GM23338 (cell line): ENCODE results near the gene MAP2K5. TPM values are rescaled to one million over a fixed set of nuclear protein-coding genes. Genes with fewer than 3 reads are reported as not detected.

Source experiments
- ATAC-seq: fragments of 200-7000 bp; cut with Tn5 transposase; 3 replicates; pipeline ENCODE4 v1.9.1; 2020
- DNase-seq: peaks from one replicate; pipeline ENCODE4 v3.0.0-alpha.2; 2015; ENCODE audit warnings: low spot score
- H2AFZ ChIP-seq: fragments of 200-600 bp; sonication (generic); 2 replicates; pipeline ENCODE4 v1.8.0; 2016; ENCODE audit warnings: antibody characterized with exemption, mild to moderate bottlenecking, moderate library complexity
- H3F3A ChIP-seq: fragments of 200-600 bp; sonication (generic); replicated peaks from 2 replicates; pipeline ENCODE4 v1.8.0; 2017; ENCODE audit warnings: antibody characterized with exemption, mixed run types, low read depth
- H3K27ac ChIP-seq: fragments of 200-600 bp; sonication (generic); 2 replicates; pipeline ENCODE4 v1.6.1; 2016; ENCODE audit warnings: low read depth
- H3K27me3 ChIP-seq: fragments of 200-600 bp; sonication (generic); 2 replicates; pipeline ENCODE4 v1.8.0; 2016; ENCODE audit warnings: mild to moderate bottlenecking, mixed run types, moderate library complexity; ENCODE audit not compliant: insufficient read depth
- H3K36me3 ChIP-seq: fragments of 200-600 bp; sonication (generic); 2 replicates; pipeline ENCODE4 v1.8.0; 2016; ENCODE audit warnings: mild to moderate bottlenecking; ENCODE audit not compliant: insufficient read depth
- H3K4me1 ChIP-seq: fragments of 200-600 bp; sonication (generic); 2 replicates; pipeline ENCODE4 v1.8.0; 2016; ENCODE audit warnings: mild to moderate bottlenecking, moderate library complexity; ENCODE audit not compliant: insufficient read depth
- H3K4me2 ChIP-seq: fragments of 200-600 bp; sonication (generic); 2 replicates; pipeline ENCODE4 v1.7.1; 2017; ENCODE audit warnings: mixed run types
- H3K4me3 ChIP-seq: fragments of 200-600 bp; sonication (generic); 2 replicates; pipeline ENCODE4 v1.6.1; 2016; ENCODE audit warnings: mixed run types
- H3K79me2 ChIP-seq: fragments of 200-600 bp; sonication (generic); replicated peaks from 2 replicates; pipeline ENCODE4 v1.8.0; 2017; ENCODE audit warnings: mild to moderate bottlenecking; ENCODE audit not compliant: insufficient read depth
- H3K9me2 ChIP-seq: fragments of 200-600 bp; sonication (generic); 2 replicates; pipeline ENCODE4 v1.8.0; 2017; ENCODE audit not compliant: insufficient read depth
- H4K20me1 ChIP-seq: fragments of 200-600 bp; sonication (generic); replicated peaks from 2 replicates; pipeline ENCODE4 v1.8.0; 2017; ENCODE audit warnings: mild to moderate bottlenecking; ENCODE audit not compliant: insufficient read depth
- H3K27ac Mint-ChIP-seq: 2 replicates; pipeline ENCODE4 v1.8.0; 2020; ENCODE audit warnings: inconsistent platforms, mild to moderate bottlenecking, moderate library complexity, mixed read lengths
- H3K27me3 Mint-ChIP-seq: 3 replicates; pipeline ENCODE4 v1.8.0; 2022; ENCODE audit warnings: low read depth, mild to moderate bottlenecking, moderate library complexity, mixed read lengths, inconsistent platforms; ENCODE audit not compliant: insufficient read depth, poor library complexity
- H3K36me3 Mint-ChIP-seq: 3 replicates; pipeline ENCODE4 v1.8.0; 2021; ENCODE audit warnings: low read depth, mild to moderate bottlenecking, inconsistent platforms, moderate library complexity, mixed read lengths
- H3K4me1 Mint-ChIP-seq: 3 replicates; pipeline ENCODE4 v1.8.0; 2020; ENCODE audit warnings: mild to moderate bottlenecking, inconsistent platforms, mixed read lengths
- H3K4me3 Mint-ChIP-seq: 3 replicates; pipeline ENCODE4 v1.8.0; 2021; ENCODE audit warnings: moderate library complexity, mild to moderate bottlenecking, inconsistent platforms, mixed read lengths
- H3K9me3 Mint-ChIP-seq: 3 replicates; pipeline ENCODE4 v1.8.0; 2020; ENCODE audit warnings: moderate library complexity, mild to moderate bottlenecking, inconsistent platforms, mixed read lengths
- CREB1 ChIP-seq: fragments of 250-450 bp; sonication (Bioruptor Pico); IDR thresholded peaks from 2 replicates; pipeline ENCODE4 v1.5.0; 2020; ENCODE audit warnings: low read depth, mild to moderate bottlenecking, moderate library complexity
- EZH2 ChIP-seq: fragments of 200-600 bp; sonication (generic); IDR thresholded peaks from one replicate; pipeline ENCODE4 v1.8.0; 2017; ENCODE audit warnings: antibody characterized with exemption, mild to moderate bottlenecking, low read depth; ENCODE audit not compliant: unreplicated experiment
- EZH2phosphoT487 ChIP-seq: fragments of 200-600 bp; sonication (generic); IDR thresholded peaks from one replicate; pipeline ENCODE4 v1.8.1; 2018; ENCODE audit warnings: antibody characterized with exemption; ENCODE audit not compliant: unreplicated experiment
- JUNB ChIP-seq: IDR thresholded peaks from one replicate; pipeline ENCODE4 v1.6.1; 2016; ENCODE audit warnings: antibody characterized with exemption; ENCODE audit not compliant: unreplicated experiment
- NANOG ChIP-seq: IDR thresholded peaks from 2 replicates; pipeline ENCODE4 v1.6.1; 2016; ENCODE audit warnings: antibody characterized with exemption, borderline replicate concordance
- POLR2AphosphoS5 ChIP-seq: IDR thresholded peaks from 2 replicates; pipeline ENCODE4 v1.6.1; 2016; ENCODE audit warnings: antibody characterized with exemption, low read depth
- STAT1 ChIP-seq: IDR thresholded peaks from one replicate; pipeline ENCODE4 v1.6.1; 2016; ENCODE audit warnings: antibody characterized with exemption; ENCODE audit not compliant: unreplicated experiment
- ZNF114 ChIP-seq: fragments of 250-450 bp; sonication (Bioruptor Pico); IDR thresholded peaks from 2 replicates; pipeline ENCODE4 v1.5.0; 2020; ENCODE audit warnings: mild to moderate bottlenecking, moderate library complexity
- ZNF331 ChIP-seq: fragments of 250-450 bp; sonication (Bioruptor Pico); IDR thresholded peaks from 2 replicates; pipeline ENCODE4 v1.5.0; 2020; ENCODE audit warnings: low read depth, mild to moderate bottlenecking, moderate library complexity
- polyA plus RNA-seq: library from polyadenylated mRNA; unstranded; fragments of >200 nt; fragmentation: Nextera tagmentation; extraction: Ambion mirVana; gene quantifications from 2 replicates; pipeline ENCODE4 v1.2.1, GENCODE V29; 2016
- total RNA-seq: library from RNA; depleted of rRNA; stranded (reverse); fragments of >200 nt; shearing (Covaris generic); gene quantifications from 2 replicates; pipeline ENCODE4 v1.2.3, GENCODE V29; 2014
- TF ChIP-seq, protein P1 (sequence below): IDR thresholded peaks from 2 replicates; pipeline ENCODE4 v1.6.1; 2016; ENCODE audit warnings: antibody characterized with exemption
- TF ChIP-seq, protein P2 (sequence below): fragments of 250-450 bp; sonication (Bioruptor Pico); IDR thresholded peaks from 2 replicates; pipeline ENCODE4 v1.5.0; 2020; ENCODE audit warnings: mild to moderate bottlenecking, moderate library complexity
- TF ChIP-seq, protein P3 (sequence below): IDR thresholded peaks from one replicate; pipeline ENCODE4 v1.6.1; 2018; ENCODE audit warnings: antibody characterized with exemption; ENCODE audit not compliant: unreplicated experiment
- TF ChIP-seq, protein P4 (sequence below), 2 experiments: fragments of 200-600 bp in 1 of 2; sonication (generic) in 1 of 2; conservative IDR thresholded peaks; 2 replicates each; pipeline versions ENCODE4 v1.5.1 to v1.6.1; 2016 to 2017; ENCODE audit warnings: antibody characterized with exemption in 2 of 2, low read depth in 2 of 2, mild to moderate bottlenecking in 2 of 2, moderate library complexity in 1 of 2

The MAP2K5 gene
- total and polyA plus RNA-seq, 2 experiments from 2014 or later = 6.5 to 13.6 TPM

DNA sequence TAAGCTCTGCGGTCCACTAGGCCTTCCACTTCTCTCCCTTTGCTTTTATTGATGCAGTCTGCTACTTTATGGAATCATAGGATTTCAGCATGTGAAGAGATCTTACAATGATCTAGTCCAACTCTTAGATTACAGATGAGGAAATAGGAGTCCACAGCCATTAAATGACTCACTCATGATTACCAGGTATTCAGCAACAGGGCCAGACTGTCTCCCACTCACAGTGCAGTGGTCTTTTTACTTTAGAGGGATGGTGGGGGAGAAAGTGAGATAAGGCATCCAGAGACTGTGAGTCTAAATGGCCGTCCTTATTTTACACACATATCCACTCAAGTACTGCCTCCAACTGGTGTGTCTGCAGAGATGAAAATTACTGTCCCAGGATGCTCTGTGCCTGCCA lies 194.3 kb downstream of the MAP2K5 start:
- no peak overlapping the region for H3K4me3 ChIP-seq
- no peaks in the 10 kb centered on the region for H3K27me3 ChIP-seq
- H3K36me3 ChIP-seq = no peaks in the 10 kb centered on the region
- no peaks in the 10 kb centered on the region for H3F3A ChIP-seq
- peaks cover 30% of the 10 kb centered on the region for H3K4me1 Mint-ChIP-seq
- H3K4me3 Mint-ChIP-seq = no peak overlapping the region
- no peak overlapping the region for H3K4me2 ChIP-seq
- ATAC-seq (no peak), DNase-seq (no peak)
- H3K27ac Mint-ChIP-seq = no peak overlapping the region
- H4K20me1 ChIP-seq = no peaks in the 10 kb centered on the region
- H3K27ac ChIP-seq = no peak overlapping the region
- H3K79me2 ChIP-seq = no peaks in the 10 kb centered on the region
- no peaks in the 10 kb centered on the region for H3K9me2 ChIP-seq
- peaks cover 1% of the 10 kb centered on the region for H3K27me3 Mint-ChIP-seq
- no peaks in the 10 kb centered on the region for H3K36me3 Mint-ChIP-seq
- no peaks in the 10 kb centered on the region for H3K9me3 Mint-ChIP-seq
- TF ChIP-seq ZNF331 (no peak), EZH2 (no peak), ZNF114 (no peak), NANOG (no peak), EZH2phosphoT487 (no peak), JUNB (no peak), CREB1 (CRISPR knock-in tag) (no peak), POLR2AphosphoS5 (no peak), STAT1 (no peak)
- TF ChIP-seq, protein P1, sequence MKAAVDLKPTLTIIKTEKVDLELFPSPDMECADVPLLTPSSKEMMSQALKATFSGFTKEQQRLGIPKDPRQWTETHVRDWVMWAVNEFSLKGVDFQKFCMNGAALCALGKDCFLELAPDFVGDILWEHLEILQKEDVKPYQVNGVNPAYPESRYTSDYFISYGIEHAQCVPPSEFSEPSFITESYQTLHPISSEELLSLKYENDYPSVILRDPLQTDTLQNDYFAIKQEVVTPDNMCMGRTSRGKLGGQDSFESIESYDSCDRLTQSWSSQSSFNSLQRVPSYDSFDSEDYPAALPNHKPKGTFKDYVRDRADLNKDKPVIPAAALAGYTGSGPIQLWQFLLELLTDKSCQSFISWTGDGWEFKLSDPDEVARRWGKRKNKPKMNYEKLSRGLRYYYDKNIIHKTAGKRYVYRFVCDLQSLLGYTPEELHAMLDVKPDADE = no peak
- TF ChIP-seq, protein P2, sequence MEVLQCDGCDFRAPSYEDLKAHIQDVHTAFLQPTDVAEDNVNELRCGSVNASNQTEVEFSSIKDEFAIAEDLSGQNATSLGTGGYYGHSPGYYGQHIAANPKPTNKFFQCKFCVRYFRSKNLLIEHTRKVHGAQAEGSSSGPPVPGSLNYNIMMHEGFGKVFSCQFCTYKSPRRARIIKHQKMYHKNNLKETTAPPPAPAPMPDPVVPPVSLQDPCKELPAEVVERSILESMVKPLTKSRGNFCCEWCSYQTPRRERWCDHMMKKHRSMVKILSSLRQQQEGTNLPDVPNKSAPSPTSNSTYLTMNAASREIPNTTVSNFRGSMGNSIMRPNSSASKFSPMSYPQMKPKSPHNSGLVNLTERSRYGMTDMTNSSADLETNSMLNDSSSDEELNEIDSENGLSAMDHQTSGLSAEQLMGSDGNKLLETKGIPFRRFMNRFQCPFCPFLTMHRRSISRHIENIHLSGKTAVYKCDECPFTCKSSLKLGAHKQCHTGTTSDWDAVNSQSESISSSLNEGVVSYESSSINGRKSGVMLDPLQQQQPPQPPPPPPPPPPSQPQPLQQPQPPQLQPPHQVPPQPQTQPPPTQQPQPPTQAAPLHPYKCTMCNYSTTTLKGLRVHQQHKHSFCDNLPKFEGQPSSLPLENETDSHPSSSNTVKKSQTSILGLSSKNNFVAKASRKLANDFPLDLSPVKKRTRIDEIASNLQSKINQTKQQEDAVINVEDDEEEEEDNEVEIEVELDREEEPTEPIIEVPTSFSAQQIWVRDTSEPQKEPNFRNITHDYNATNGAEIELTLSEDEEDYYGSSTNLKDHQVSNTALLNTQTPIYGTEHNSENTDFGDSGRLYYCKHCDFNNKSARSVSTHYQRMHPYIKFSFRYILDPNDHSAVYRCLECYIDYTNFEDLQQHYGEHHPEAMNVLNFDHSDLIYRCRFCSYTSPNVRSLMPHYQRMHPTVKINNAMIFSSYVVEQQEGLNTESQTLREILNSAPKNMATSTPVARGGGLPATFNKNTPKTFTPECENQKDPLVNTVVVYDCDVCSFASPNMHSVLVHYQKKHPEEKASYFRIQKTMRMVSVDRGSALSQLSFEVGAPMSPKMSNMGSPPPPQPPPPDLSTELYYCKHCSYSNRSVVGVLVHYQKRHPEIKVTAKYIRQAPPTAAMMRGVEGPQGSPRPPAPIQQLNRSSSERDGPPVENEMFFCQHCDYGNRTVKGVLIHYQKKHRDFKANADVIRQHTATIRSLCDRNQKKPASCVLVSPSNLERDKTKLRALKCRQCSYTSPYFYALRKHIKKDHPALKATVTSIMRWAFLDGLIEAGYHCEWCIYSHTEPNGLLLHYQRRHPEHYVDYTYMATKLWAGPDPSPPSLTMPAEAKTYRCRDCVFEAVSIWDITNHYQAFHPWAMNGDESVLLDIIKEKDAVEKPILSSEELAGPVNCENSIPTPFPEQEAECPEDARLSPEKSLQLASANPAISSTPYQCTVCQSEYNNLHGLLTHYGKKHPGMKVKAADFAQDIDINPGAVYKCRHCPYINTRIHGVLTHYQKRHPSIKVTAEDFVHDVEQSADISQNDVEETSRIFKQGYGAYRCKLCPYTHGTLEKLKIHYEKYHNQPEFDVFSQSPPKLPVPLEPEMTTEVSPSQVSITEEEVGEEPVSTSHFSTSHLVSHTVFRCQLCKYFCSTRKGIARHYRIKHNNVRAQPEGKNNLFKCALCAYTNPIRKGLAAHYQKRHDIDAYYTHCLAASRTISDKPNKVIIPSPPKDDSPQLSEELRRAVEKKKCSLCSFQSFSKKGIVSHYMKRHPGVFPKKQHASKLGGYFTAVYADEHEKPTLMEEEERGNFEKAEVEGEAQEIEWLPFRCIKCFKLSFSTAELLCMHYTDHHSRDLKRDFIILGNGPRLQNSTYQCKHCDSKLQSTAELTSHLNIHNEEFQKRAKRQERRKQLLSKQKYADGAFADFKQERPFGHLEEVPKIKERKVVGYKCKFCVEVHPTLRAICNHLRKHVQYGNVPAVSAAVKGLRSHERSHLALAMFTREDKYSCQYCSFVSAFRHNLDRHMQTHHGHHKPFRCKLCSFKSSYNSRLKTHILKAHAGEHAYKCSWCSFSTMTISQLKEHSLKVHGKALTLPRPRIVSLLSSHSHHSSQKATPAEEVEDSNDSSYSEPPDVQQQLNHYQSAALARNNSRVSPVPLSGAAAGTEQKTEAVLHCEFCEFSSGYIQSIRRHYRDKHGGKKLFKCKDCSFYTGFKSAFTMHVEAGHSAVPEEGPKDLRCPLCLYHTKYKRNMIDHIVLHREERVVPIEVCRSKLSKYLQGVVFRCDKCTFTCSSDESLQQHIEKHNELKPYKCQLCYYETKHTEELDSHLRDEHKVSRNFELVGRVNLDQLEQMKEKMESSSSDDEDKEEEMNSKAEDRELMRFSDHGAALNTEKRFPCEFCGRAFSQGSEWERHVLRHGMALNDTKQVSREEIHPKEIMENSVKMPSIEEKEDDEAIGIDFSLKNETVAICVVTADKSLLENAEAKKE (CRISPR knock-in tag) = no peak
- TF ChIP-seq, protein P3, sequence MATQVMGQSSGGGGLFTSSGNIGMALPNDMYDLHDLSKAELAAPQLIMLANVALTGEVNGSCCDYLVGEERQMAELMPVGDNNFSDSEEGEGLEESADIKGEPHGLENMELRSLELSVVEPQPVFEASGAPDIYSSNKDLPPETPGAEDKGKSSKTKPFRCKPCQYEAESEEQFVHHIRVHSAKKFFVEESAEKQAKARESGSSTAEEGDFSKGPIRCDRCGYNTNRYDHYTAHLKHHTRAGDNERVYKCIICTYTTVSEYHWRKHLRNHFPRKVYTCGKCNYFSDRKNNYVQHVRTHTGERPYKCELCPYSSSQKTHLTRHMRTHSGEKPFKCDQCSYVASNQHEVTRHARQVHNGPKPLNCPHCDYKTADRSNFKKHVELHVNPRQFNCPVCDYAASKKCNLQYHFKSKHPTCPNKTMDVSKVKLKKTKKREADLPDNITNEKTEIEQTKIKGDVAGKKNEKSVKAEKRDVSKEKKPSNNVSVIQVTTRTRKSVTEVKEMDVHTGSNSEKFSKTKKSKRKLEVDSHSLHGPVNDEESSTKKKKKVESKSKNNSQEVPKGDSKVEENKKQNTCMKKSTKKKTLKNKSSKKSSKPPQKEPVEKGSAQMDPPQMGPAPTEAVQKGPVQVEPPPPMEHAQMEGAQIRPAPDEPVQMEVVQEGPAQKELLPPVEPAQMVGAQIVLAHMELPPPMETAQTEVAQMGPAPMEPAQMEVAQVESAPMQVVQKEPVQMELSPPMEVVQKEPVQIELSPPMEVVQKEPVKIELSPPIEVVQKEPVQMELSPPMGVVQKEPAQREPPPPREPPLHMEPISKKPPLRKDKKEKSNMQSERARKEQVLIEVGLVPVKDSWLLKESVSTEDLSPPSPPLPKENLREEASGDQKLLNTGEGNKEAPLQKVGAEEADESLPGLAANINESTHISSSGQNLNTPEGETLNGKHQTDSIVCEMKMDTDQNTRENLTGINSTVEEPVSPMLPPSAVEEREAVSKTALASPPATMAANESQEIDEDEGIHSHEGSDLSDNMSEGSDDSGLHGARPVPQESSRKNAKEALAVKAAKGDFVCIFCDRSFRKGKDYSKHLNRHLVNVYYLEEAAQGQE = no peak
- TF ChIP-seq, protein P4, sequence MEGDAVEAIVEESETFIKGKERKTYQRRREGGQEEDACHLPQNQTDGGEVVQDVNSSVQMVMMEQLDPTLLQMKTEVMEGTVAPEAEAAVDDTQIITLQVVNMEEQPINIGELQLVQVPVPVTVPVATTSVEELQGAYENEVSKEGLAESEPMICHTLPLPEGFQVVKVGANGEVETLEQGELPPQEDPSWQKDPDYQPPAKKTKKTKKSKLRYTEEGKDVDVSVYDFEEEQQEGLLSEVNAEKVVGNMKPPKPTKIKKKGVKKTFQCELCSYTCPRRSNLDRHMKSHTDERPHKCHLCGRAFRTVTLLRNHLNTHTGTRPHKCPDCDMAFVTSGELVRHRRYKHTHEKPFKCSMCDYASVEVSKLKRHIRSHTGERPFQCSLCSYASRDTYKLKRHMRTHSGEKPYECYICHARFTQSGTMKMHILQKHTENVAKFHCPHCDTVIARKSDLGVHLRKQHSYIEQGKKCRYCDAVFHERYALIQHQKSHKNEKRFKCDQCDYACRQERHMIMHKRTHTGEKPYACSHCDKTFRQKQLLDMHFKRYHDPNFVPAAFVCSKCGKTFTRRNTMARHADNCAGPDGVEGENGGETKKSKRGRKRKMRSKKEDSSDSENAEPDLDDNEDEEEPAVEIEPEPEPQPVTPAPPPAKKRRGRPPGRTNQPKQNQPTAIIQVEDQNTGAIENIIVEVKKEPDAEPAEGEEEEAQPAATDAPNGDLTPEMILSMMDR (conservative IDR thresholded peaks at IDR 0.05; ENCODE audit: low read depth in 2 of 2) = no peak
- H2AFZ ChIP-seq = no peak overlapping the region
- H3K4me1 ChIP-seq = peaks cover 30% of the 10 kb centered on the region
